Stimulated activated CD8-positive, alpha-beta memory T cell treated with anti-CD3 and anti-CD28 coated beads, Interleukin-15, amount 100 ng/mL, for 1 hour (primary cell): ENCODE measurements around the gene GATA2.
A peak's percentile ranks its signal among the peaks of the same experiment; 100 is the strongest.

Experiments used
- DNase-seq: peaks from one replicate; pipeline ENCODE4 v3.0.0-alpha.2; 2020; ENCODE audit warnings: low read depth

GATA2 gene

DNA sequence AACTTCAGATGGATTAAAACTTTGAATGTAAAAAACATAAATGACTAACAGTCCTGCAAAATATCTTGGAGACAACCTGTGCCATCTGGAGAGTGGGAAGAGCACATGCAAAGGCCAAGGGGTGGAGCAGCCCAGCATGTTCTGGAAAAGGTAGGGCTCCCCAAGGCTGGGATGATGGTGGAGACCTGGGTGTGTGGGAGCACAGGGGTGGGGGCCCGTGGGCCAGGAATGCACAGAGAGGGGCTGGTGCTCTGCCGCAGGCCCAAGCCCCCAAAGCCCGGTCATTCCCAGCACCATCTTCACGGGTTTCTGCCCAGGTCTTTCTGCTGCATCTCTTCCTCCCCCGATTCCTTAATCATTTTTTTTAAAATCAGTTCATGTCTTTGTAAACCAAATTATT, 9.7 kb upstream of the GATA2 start:
- DNase-seq = no peak

DNA sequence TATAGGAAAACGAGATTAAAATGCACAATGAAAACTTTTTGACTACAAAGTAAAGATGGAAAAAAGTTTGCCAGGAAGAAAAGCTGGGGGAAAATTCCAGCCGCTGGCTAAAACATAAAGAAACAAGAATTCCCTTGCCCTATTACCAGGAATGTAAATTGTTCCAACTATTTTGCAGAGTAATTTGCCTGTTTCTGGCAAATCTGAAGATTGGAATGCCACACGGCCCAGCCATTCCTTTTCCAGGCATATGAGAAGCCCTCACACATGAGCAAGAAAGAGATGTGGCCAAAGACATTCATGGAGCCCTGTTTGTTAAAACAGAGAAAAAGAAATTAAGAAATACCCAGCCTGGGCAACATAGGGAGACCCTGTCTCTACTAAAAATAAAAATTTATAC, 8.4 kb upstream of the GATA2 start:
- DNase-seq = no peak

DNA sequence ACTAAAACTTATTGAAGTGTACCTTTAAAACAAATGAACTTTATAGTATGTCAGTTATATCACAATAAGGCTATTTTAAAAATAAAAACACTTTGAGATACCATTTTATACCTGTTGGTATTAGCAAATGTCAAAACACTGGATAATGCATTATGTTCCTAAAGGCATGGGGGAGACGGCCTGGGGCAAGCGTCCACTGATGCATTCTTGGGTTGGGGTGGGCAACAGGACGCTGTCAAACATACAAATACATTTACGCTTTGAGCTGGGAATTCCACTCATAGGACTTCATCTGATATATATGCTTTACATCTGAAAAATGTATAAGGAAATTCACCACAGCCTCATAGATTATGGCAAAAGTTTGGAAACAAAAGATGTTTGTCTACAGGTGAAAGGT, 7.6 kb upstream of the GATA2 start:
- no peak for DNase-seq

DNA sequence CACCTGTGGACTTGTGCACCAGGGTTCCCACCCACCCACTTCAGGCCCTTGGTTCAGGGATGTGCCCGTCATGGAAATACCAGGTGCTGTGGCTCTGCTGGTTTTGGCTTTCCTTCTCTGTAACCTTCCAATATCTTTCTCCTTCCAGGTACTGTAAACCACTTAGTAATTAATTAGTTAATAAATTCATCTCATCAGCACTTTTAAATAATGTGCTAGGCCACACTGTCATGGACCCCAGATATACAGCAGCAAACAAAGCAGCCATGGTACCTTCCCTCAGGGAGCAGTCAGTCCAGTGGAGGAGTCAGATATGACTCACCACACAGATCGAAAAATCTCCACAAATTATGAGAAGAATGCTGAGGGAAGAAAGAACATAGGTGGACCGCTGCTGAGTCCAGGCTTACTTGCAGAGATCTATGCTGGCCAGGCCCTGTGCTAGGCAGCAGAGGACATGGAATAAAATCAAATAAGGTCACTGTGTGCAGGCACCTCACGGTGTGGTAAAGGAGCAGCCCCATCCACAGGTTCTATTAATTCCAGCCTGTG, 6.8 kb upstream of the GATA2 start:
- DNase-seq = no peak

DNA sequence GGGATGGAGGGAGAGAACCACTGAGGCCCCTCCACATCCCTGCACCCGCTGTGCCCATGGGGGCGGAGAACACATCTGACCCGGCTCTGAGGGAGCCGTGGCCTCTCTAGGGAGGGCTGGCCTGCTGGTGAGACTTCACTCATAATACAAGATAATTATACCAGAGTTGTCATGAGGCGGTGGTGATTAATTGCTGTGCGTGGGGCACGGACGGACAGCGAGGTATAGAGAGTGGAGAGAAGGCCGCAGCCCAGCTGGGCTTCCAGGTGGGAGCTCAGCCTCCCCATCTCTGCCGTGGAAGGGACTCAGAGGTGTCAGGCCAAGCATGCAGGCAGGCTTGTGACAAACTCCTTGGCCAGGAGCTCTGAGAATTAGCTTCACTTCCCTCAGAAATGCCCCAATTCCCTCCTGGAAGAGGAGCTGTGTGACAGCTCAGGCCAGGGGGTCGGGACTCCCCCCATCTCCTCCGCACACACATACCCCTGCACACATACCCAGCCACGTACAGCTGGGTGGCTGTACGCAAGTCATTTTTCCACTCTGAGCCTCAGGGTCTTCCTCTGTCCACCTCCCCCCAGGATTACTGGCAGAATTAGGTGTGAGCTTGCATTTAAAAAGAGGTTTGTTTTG, 6.0 kb upstream of the GATA2 start:
- DNase-seq = no peak

DNA sequence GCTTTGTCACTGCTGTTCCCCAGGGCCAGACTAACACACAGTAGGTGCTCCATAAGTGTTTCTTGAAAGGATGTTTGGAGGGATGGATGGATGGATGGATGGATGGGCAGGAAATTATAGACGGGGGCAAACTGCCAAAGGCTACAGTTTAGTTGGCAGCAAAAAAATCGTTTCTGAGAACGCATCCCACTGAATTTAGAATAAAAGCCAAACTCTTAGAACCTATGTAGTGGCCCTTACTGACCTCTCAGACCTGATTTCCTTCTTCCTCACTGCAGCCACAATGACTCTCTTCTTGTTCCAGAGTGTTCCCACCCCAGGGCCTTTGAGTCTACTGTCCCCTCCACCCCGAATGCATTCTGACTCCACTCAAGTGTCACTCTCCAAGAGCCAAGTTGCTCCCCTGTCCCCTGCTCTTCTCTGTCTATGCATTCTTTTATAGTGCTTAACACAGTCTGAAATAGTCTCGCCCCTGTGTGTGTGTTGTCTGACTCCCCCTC, 5.2 kb upstream of the GATA2 start:
- no peak for DNase-seq

DNA sequence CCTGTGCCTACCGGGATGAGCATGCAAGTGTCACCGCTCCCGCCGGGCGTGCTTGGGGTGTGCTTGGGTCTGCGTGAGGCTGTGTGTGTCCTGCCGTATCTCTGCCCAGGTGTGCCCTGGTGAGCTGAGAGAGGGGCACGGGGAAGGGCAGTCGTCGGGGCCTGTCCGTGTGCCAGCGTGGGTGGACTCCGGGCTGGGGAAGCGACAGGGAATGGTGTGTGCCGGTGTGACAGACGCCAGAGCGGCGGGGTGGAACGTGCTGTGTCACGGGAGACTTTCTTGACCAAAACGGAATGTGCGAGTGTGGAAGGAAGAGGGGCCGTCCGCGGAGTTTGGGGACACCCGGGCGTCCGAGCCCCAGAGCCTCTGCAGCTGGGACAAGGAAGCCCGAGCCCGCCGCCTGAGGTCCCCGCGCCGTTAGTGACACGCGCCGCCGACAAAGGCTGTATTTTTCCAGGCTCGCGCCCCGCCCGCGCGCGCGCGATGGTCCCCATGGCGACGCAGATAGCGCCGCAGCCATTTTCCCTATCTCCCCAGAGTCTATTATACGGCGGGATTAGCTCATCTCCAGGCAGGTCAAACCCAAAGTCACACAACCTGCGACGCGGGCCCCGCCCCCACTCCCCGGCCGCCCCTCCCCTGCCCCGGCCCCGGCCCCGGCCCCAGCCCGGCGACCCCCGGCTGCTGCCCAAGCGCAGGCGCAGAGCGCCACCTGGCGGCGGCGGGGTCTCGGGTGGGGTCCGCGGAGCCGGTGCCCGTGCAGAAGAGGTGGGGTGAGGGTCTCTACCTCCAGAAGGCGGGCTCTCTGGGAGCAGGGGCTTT, 4.5 kb upstream of the GATA2 start:
- peak; percentile 28 for DNase-seq

DNA sequence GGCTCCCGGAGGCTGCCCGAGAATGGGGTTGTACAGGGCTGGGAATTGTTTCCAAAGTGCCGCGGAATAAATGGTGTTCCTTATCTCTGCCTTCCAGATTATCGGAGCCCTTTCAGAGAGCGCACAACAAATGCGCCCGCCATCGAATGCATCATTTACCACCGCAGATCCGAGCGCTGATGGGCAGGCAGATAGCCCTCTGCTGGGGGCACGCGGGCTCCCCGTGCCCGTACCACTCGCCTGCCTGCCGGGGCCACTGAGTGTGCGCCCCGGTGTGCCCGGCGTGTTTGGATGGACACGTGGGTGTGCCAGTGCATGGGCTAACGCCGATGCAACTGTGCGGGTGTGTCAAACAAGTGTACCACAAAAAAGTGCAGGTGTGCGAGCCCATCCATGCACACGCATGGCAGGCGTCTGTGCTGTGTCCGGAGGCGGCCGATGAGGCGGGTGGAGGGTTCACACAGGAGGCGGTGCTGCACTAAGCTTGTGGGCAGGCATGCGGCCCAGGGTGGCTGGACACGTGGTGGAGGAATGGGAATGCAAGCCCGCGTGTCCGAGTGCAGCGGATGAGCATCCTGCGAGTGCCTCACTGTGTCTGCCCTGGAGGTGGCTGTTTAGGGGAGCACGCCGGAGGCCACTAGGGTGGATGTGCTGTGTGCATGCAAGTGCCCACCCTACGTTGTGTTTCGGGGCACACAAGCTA, 3.8 kb upstream of the GATA2 start:
- no peak for DNase-seq

DNA sequence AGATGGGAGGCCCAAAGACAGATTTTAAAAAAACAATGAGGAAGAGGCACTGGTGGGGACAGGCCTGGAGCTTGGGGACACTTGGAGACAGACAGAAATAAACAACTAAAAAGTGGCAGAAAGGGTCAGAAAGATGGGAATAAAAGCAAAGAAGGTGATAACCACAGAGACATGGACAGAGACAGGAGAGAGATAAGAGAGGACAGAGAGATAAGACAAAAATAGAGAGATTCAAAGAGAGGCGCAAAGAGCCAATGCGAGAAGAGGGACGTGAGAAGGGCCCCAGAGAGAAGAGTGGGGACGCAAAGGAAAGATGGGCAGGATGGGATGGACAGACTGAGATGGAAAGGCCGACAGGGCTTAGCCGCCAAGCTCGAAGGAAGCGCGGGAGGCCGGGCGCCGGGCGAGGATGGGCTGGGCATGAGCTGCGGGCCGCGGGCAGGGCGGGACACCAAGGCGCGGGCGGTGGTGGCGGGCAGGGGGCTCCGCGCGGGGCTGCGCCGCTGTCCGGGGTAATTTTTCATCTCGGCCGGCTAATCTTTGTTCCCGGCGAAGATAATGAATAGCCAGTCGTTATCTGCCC, 3.1 kb upstream of the GATA2 start:
- no peak for DNase-seq

DNA sequence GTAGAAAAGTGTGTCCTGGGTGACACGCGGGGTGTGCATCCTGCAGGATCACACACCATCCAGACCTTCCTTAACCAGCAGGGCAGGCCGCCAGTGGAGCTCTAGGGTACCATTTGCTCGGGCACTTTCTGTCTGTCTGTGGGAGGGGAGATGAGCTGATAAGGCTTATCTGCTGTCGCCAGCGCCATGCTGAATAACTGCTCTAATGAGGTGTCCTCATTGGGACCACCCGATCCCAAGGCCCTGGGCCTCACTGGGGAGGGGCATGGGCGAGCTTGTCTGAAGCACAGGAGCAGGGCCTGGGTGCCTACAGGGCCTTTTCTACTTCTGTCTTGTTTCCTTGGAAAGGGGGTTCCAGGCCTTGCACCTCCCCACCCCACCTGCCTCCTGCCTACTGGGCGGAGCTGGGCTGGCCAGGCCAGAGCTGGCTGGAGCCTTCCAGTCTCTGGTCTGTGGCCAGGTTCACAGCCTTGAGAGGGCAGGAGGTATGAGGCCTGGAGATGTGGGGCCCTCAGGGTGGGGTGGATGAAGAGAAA, 2.5 kb upstream of the GATA2 start:
- no peak for DNase-seq

DNA sequence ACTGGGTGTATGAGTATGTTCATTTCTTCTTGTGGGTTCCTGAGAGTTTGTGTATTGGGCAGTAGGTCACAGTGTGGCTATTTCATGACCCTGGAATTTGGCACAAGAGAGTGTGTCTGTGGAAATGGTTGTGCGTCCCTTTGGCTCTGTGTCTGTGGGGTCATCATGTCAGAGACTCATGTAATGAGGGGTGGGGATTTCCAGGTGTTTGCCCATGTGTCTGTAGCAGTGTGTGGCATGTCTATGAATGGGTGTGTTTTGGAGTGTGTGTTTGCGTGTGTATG, 1.3 kb upstream of the GATA2 start:
- DNase-seq = no peak

DNA sequence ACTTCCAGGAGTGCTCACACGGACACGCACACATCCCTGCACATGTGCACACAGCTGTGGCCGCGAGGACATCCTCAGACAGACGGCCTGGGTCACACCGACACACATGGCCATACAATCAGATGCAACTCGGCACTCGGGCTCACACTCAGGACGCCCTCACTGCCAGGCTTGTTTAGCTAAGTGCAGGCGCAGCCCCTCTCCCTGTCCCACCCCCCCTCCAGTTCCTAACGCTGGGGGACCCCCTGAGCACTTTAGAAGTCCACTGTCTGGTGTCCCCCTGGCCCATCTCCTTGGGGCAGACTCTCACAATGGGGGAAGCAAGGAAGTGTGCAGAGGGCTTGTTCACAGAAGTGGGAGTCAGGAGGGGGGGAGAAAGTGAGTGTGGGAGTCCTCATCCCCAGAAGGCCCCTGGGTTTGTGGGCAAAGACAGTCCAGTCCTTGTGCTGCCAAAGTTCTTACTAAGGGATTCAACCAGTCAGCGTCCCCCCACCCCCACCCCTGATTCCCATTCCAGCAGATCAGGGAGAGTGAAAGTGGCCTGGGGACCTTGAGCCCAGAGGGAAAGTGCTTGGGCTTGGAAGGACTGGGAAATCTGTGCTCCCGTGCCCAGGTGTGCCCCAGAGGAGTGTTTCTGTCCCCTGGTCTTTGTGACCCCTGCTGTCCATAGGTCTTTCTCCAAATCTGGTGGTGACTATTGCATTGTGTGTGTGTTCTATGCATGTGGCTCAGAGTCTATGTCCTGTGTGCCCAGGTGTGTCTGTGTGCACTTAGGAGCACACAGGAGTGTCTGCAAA, 767 bp upstream of the GATA2 start:
- no peak for DNase-seq

DNA sequence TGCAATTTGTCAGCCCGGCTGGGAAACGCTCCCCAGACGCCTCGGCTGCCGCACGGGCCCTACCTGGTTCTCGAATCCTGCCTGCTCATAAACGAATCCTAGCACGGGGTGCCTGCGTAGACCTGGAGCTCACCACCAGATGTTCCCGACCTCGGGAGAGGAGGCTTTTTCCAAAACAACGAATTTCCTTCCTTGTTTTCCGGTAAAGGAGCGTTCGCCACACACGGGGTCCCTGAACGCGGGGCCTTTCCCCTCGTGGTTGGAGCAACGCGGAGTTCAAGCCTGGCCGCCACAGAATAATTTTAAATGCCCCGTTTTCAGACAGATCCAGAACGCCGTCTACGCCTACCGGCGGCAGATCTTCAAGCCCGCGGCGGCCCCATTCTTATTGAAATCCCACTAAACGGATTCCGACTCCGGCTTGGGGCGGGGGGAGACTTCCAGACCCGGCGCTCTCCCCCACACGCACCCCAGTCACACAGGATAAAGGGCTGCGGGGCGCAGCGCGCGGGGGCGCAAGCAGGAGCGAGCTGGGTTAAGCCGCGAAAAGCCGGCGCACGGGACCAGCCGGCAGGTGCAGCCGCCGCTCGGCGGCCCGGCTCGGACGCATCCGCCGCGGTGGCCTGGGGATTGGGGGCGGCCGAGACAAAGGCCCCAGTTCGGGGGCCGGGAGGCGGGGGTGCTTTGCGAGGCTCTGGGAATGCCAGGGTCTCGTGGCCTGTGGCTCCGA, 895 bp downstream of the GATA2 start:
- no peak for DNase-seq

DNA sequence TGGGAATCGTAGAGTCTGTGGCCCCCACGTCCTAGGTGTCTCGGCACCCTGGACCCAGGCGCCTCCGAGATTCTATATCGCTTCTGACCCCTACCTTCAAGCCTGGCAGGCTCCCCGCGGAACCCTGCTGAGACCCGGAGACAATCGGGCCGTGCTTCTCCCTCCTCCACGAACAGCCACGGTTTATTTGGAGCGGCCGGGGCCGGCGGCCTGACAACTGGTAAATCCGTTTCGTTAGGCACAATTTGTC, 1.4 kb downstream of the GATA2 start:
- no peak for DNase-seq

DNA sequence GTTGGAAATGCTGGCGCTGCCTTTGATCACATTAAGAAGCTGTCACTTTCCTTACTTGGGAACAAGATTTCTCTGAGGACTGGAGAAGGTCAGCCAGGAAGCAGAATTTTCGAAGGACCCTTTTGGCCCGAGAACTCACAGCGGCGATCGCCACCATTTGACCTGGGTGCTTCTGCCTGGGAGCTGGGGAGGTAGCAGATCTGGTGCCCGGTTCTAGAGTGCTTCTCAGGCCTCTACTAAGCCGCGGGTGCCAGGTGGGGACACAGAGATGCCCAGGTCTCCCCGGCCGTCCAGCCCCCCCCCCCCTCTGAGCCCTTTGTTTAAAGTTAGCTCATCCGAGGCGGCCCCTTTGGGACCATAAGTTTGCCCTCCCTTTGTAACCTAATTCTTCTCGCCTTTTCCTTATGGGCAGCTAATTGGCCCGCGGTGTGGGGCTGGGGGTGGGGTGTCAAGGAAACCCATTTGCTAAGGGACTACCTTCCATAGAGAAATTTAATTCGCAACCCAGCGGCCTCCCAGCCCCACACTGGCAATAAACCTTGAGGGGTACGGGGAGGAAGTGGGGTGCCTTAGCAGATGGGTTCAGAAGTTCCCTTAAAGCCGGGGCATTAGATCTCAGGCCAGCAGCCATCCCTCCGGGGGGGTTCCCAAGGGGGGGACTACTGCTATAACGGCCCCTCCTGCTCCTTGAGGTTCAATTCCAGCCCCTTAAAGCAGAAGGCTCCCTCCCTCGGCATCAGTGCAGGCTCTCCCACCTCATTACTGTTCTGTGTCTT, 1.9 kb downstream of the GATA2 start:
- DNase-seq = no peak

DNA sequence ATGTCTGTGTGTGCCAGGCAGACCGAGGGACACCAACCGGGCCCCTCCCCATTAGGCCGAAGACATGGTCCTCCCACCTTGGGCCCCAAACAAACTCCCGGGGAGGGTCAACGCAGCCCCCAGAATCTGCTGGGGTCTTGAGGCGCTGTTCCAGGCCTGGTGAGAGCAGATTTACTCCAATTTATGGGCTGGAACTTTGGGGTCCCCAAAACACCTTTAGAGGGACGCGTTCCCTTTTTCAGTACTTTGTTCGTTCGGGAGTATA, 2.4 kb downstream of the GATA2 start:
- DNase-seq = no peak

DNA sequence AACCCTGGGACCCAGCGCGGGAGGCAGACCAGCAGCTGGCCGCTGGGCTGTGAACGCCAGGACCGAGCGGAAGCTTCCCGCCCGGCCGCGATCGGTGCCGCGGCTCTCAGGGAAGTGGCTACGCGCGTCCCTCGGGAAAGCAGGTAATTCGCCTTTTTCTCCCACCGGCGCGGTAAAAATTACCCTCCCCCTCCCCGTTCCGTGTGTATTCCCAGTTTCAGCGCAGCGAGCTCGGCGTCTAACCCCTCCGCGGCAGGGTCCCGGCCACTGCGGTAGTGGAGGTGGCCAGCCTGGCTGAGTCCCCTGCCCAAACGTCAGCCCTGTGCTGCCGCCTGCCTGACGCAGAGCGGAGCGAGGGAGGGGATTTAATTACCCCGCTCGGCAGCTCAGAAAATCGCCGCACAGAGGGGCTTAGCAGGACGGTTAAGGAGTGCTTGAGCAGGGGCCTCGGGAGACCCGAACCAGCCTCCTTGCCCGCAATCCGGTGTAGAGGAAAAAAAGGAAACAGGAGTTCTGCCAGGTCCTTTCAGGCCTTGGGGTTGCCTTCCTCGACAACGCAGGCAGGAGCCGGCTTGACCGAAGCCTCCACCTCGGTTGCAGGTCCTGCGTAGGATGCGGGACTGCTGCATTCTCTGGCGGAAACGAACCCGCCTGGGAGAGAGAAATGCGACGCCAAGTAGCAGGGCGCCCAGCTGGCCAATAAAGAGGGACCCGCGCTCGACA, 2.9 kb downstream of the GATA2 start:
- no peak for DNase-seq

DNA sequence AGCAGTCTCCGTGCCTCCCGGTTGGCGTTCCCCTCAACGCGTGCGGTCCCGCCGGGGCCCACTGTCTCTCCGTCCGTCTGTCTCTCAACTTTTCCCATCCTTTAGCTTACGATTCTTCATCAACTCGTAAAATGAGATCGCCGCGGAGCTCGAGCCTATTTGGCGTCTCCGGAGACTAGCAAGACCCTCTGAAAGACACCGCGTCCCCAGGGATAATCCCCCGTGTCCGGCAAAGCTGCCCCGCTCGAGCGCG, 3.4 kb downstream of the GATA2 start:
- DNase-seq = no peak

DNA sequence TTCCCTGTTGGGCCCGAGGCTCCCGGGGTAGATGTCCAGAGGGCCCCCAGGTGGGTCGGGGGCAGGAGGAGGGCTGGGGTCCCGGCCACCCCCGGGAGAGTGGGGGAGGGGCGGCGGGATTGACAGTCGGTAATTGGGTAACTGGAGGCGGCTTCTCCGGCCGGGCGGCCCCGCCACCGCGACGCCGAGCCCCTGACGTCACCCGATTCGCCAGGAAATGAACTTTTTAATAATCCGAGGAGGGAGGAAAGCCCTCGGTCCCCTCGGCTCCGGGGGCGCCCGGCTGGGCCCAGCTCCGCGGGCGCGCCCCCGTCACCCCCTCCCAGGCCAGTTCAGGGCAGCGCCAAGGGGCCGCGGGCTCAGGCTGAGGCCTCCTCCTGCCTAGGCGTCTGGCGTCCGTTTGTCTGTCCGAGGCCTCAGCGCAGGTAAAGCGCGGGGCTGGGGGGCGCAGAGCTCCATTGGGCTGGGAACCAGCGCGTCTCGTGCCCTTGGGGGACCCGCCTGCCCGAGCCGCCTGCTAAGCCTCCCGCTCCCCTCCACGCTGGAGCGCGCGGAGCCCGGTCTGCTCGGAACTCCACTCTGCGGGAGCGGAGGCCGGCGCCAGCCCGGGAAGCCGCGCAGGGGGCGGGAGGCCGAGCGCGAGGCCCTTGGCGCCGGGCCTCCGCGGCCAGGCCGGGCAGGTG, 3.9 kb downstream of the GATA2 start:
- DNase-seq = no peak

DNA sequence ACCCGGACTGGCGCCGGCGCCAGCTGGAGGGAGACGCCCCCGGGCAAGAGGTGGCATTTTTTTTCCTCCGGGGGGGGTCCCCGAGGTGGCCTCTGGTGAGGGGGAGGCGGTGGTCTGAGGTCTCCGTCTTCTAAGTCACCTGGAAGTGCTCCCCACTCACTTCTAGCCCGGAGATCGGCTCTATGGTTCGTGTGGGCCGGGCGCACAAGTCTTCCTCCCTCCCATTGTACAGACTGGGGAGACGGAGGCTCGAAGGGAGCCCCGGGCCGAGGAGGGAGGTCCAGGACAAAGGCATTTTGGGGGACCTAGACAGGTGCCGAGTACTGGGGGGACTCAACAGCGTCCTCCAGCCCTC, 4.4 kb downstream of the GATA2 start:
- DNase-seq = no peak
